HepG2 (cell line): ENCODE measurements around the gene ST6GALNAC2. TPM values are rescaled to one million over a fixed set of nuclear protein-coding genes. Genes with fewer than 3 reads are reported as not detected.

Source experiments
- CENPT ChIP-seq: sonication (generic); formaldehyde crosslinking; IDR thresholded peaks from 2 replicates; pipeline ENCODE4 v1.8.0; 2022; ENCODE audit warnings: low read depth, mild to moderate bottlenecking, moderate library complexity, missing genetic modification reagents
- DDIT3 ChIP-seq: sonication (generic); formaldehyde crosslinking; IDR thresholded peaks from 2 replicates; pipeline ENCODE4 v1.4.0; 2020; ENCODE audit warnings: mild to moderate bottlenecking, missing genetic modification reagents
- DNMT3B ChIP-seq: conservative IDR thresholded peaks from 2 replicates; pipeline ENCODE4 v1.6.1; 2016; ENCODE audit warnings: missing biosample characterization, control low read depth
- HIVEP1 ChIP-seq: sonication (generic); formaldehyde crosslinking; IDR thresholded peaks from 2 replicates; pipeline ENCODE4 v1.4.0; 2020; ENCODE audit warnings: mild to moderate bottlenecking, missing genetic modification reagents
- JARID2 ChIP-seq: sonication (generic); formaldehyde crosslinking; IDR thresholded peaks from 2 replicates; pipeline ENCODE4 v1.8.1; 2023; ENCODE audit warnings: missing genetic modification reagents, inconsistent platforms; ENCODE audit not compliant: insufficient replicate concordance
- MED13 ChIP-seq: sonication (generic); formaldehyde crosslinking; IDR thresholded peaks from 2 replicates; pipeline ENCODE4 v1.5.0; 2020; ENCODE audit warnings: missing genetic modification reagents
- PREB ChIP-seq: sonication (generic); formaldehyde crosslinking; IDR thresholded peaks from 2 replicates; pipeline ENCODE4 v1.4.0; 2020; ENCODE audit warnings: missing genetic modification reagents
- RBAK ChIP-seq: sonication (generic); formaldehyde crosslinking; IDR thresholded peaks from 2 replicates; pipeline ENCODE4 v1.5.1; 2020; ENCODE audit warnings: mild to moderate bottlenecking, missing genetic modification reagents
- SATB2 ChIP-seq: sonication (generic); formaldehyde crosslinking; IDR thresholded peaks from 2 replicates; pipeline ENCODE4 v1.5.0; 2020; ENCODE audit warnings: missing genetic modification reagents
- SP4 ChIP-seq: sonication (generic); formaldehyde crosslinking; IDR thresholded peaks from 2 replicates; pipeline ENCODE4 v1.8.1; 2023; ENCODE audit warnings: mild to moderate bottlenecking, missing genetic modification reagents
- TFDP1 ChIP-seq: IDR thresholded peaks from 2 replicates; pipeline ENCODE4 v1.6.1; 2016; ENCODE audit warnings: missing compliant biosample characterization, missing genetic modification reagents, borderline replicate concordance
- THAP9 ChIP-seq: sonication (generic); formaldehyde crosslinking; IDR thresholded peaks from 2 replicates; pipeline ENCODE4; 2020; ENCODE audit warnings: missing genetic modification reagents, mild to moderate bottlenecking, borderline replicate concordance
- ZNF510 ChIP-seq: sonication (generic); formaldehyde crosslinking; IDR thresholded peaks from 2 replicates; pipeline ENCODE4 v1.4.0; 2020; ENCODE audit warnings: low read depth, mild to moderate bottlenecking, missing genetic modification reagents
- ZNF530 ChIP-seq: sonication (generic); formaldehyde crosslinking; IDR thresholded peaks from 2 replicates; pipeline ENCODE4 v1.5.0; 2020; ENCODE audit warnings: low read depth, mild to moderate bottlenecking, missing genetic modification reagents
- ZNF580 ChIP-seq: IDR thresholded peaks from 2 replicates; pipeline ENCODE4 v1.6.1; 2016; ENCODE audit warnings: low read depth, borderline replicate concordance
- ZNF784 ChIP-seq: sonication (generic); formaldehyde crosslinking; IDR thresholded peaks from 2 replicates; pipeline ENCODE4 v1.5.1; 2020; ENCODE audit warnings: missing genetic modification reagents, mild to moderate bottlenecking, borderline replicate concordance
- ZNF879 ChIP-seq: sonication (generic); formaldehyde crosslinking; IDR thresholded peaks from 2 replicates; pipeline ENCODE4 v1.8.1; 2023; ENCODE audit warnings: missing genetic modification reagents
- ZNF883 ChIP-seq: sonication (generic); formaldehyde crosslinking; IDR thresholded peaks from 2 replicates; pipeline ENCODE4 v1.5.1; 2020; ENCODE audit warnings: mild to moderate bottlenecking, missing genetic modification reagents; ENCODE audit errors: not compliant biosample characterization
- polyA plus RNA-seq, 8 experiments: library from polyadenylated mRNA; depleted of rRNA in 3 of 8; stranded (reverse) in 7 of 8; unstranded in 1 of 8; fragments of >200 nt; fragmentation: Illumina TruSeq in 4 of 8; extraction: Trizol in 4 of 8; gene quantifications; 2 replicates each; pipeline versions ENCODE4 v1.2.1 to v1.2.3, GENCODE V29; 2011 to 2016; ENCODE audit warnings: low read depth in 4 of 8, missing spikeins in 1 of 8, mixed read lengths in 1 of 8; ENCODE audit not compliant: insufficient read depth in 1 of 8
- total RNA-seq, 5 experiments: library from RNA; depleted of rRNA; stranded (reverse); fragments of >200 nt; fragmentation: Illumina TruSeq; extraction: Trizol; gene quantifications; 2 replicates each; pipeline ENCODE4 v1.2.3, GENCODE V29; 2016; ENCODE audit warnings: low read depth in 1 of 5

ST6GALNAC2 gene
- total and polyA plus RNA-seq, 2 of the 13 experiments (the other 11 are each of a cell fraction or from before 2014, with no cell fraction given) = 0.12 to 0.49 TPM

GRCh38 chr17:76567634-76568432 lies 17.8 kb downstream of the ST6GALNAC2 start (continued):
- TF ChIP-seq ZNF784 (CRISPR knock-in tag) (no peak), ZNF530 (no peak), TFDP1 (CRISPR knock-in tag) (no peak), DDIT3 (no peak), DNMT3B (no peak), SP4 (CRISPR knock-in tag) (no peak), ZNF510 (no peak), HIVEP1 (CRISPR knock-in tag) (no peak), ZNF883 (no peak), THAP9 (no peak; the same call in 1 of the 2 replicates), MED13 (CRISPR knock-in tag) (no peak), PREB (CRISPR knock-in tag) (no peak), SATB2 (no peak), JARID2 (no peak), RBAK (CRISPR knock-in tag) (no peak), CENPT (CRISPR knock-in tag) (no peak), ZNF879 (CRISPR knock-in tag) (no peak; the same call in 1 of the 2 replicates), ZNF580 (CRISPR knock-in tag) (no peak)
